Right lung (tissue), 5 donors: ENCODE results near the gene CARM1. TPM values are rescaled to one million over a fixed set of nuclear protein-coding genes. Genes with fewer than 3 reads are reported as not detected.
A peak's percentile ranks its signal among the peaks of the same experiment; 100 is the strongest.
"Not testable (repeated sequence)": the region's sequence is repeated elsewhere in the genome, so short reads cannot be mapped to it uniquely, and the experiment has no call there.

Experiments used
- DNase-seq, 2 donors: peaks; one replicate each; pipeline ENCODE4 v3.0.0-alpha.2; 2013
- polyA plus RNA-seq, 5 donors: library from polyadenylated mRNA; unstranded; fragments of 120-200 nt; gene quantifications; one replicate each; pipeline versions ENCODE4 v1.2.1 to v1.2.3, GENCODE V29; 2013; ENCODE audit warnings: inconsistent platforms in 1 of 5, low replicate concordance in 1 of 5; ENCODE audit not compliant: insufficient read length in 5 of 5, insufficient read depth in 1 of 5

The CARM1 gene
- polyA plus RNA-seq, 5 donors: 30.6 to 54.3 (median 43.5) TPM

- no peak for DNase-seq
These were observed 825 bp upstream of the CARM1 start for GRCh38 chr19:10870501-10870954.

- DNase-seq: no peak
These were observed 575 bp downstream of the CARM1 start for GRCh38 chr19:10871711-10872545.

GRCh38 chr19:10872546-10873107 lies 1.3 kb downstream of the CARM1 start:
- DNase-seq: no peak

- DNase-seq: no peak
These were observed 2.7 kb downstream of the CARM1 start for GRCh38 chr19:10874024-10874423.

- no peak for DNase-seq
These were observed 5.3 kb downstream of the CARM1 start for GRCh38 chr19:10876459-10877240.

GRCh38 chr19:10877608-10878007 lies 6.3 kb downstream of the CARM1 start:
- not testable (repeated sequence) for DNase-seq

- DNase-seq: no peak
These were observed 6.9 kb downstream of the CARM1 start for GRCh38 chr19:10878253-10878652.

GRCh38 chr19:10881403-10882107 lies 10.2 kb downstream of the CARM1 start:
- no peak for DNase-seq

- no peak for DNase-seq
These were observed 10.7 kb downstream of the CARM1 start for GRCh38 chr19:10882108-10882457.

GRCh38 chr19:10884274-10884673 lies 12.9 kb downstream of the CARM1 start:
- no peak for DNase-seq

- no peak for DNase-seq
These were observed 14.1 kb downstream of the CARM1 start for GRCh38 chr19:10885201-10886169.

- DNase-seq: no peak
These were observed 16.4 kb downstream of the CARM1 start for GRCh38 chr19:10887616-10888367.

- DNase-seq: no peak
These were observed 17.1 kb downstream of the CARM1 start for GRCh38 chr19:10888421-10888866.

GRCh38 chr19:10889880-10890279 lies 18.5 kb downstream of the CARM1 start:
- DNase-seq: no peak

- peak; percentile 31 to 45 for DNase-seq
These were observed 20.2 kb downstream of the CARM1 start for GRCh38 chr19:10891405-10892086.

GRCh38 chr19:10892256-10892655 lies 20.9 kb downstream of the CARM1 start:
- DNase-seq: no peak

GRCh38 chr19:10894911-10895213 lies 23.5 kb downstream of the CARM1 start:
- DNase-seq: no peak

- DNase-seq: no peak
These were observed 24.0 kb downstream of the CARM1 start for GRCh38 chr19:10895363-10895762.

GRCh38 chr19:10895920-10896319 lies 24.6 kb downstream of the CARM1 start:
- DNase-seq: no peak
